COLO668 (cell line): ENCODE measurements around the gene AAGAB.

Experiments used
- DNase-seq: peaks from one replicate; lab custom pipeline; 2025; ENCODE audit not compliant: unreplicated experiment; lab: John Stamatoyannopoulos, UW

AAGAB gene

DNA sequence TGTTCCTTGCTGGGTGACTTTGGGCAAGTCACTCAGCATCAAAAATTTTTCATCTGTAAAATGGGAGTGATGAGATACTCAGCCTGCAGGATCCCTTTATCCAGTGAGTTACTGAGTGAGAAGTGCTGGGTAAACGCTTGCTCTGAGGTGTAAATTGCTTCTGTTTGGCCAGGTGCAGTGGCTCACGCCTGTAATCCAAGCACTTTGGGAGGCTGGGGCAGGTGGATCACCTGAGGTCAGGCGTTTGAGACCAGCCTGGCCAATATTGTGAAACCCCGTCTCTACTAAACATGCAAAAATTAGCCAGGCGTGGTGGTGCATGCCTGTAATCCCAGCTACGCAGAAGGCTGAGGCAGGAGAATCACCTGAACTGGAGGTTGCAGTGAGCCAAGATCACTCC, 101.4 kb downstream of the AAGAB start:
- DNase-seq, result peak; percentile 18

DNA sequence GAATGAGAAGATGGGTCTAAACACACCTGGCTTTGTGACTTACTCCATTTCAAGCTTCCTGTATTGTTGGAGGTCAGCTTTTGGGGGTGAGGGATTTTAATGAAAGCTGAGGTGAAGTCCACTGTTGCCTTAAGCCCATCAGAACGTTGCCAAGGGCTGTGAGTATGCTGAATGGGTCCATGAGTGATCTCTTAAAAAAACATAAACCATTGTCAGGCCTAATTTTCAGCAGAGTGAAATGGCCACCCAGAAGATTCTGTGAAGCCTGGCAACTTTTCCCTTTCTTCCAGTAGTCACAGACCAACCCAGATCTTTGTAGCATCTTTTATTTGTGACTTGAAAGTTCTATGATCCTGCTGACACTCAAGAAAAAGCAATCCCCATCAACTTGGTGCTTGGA, 102.0 kb downstream of the AAGAB start:
- no peak for DNase-seq
